HEK293 (cell line): ENCODE results near the gene EPHA2.

Experiments used
- CTCF ChIP-seq: fragments of 450-650 bp; formaldehyde crosslinking; IDR thresholded peaks from 2 replicates; pipeline ENCODE4 v1.5.1; 2016; ENCODE audit warnings: missing biosample characterization, missing genetic modification characterization
- REST ChIP-seq: fragments of 450-650 bp; formaldehyde crosslinking; IDR thresholded peaks from 2 replicates; pipeline ENCODE4 v1.5.1; 2016; ENCODE audit warnings: missing biosample characterization, missing genetic modification characterization
- ZNF10 ChIP-seq: fragments of 450-650 bp; formaldehyde crosslinking; IDR thresholded peaks from 2 replicates; pipeline ENCODE4 v1.5.1; 2017; ENCODE audit warnings: missing biosample characterization, missing genetic modification characterization
- ZNF24 ChIP-seq: fragments of 450-650 bp; formaldehyde crosslinking; IDR thresholded peaks from 2 replicates; pipeline ENCODE4 v1.5.1; 2016; ENCODE audit warnings: missing biosample characterization, missing genetic modification characterization
- ZNF274 ChIP-seq, 2 experiments: fragments of 200-500 bp in 1 of 2; fragments of 450-650 bp in 1 of 2; sonication (Bioruptor generic) in 1 of 2; formaldehyde crosslinking in 1 of 2; IDR thresholded peaks; 2 replicates each; pipeline versions ENCODE4 v1.5.1 to v1.6.1; 2014 to 2016; ENCODE audit warnings: borderline replicate concordance in 1 of 2, inconsistent platforms in 1 of 2, low read length in 1 of 2, missing biosample characterization in 1 of 2, missing genetic modification characterization in 1 of 2
- ZNF354C ChIP-seq: fragments of 450-650 bp; formaldehyde crosslinking; IDR thresholded peaks from 2 replicates; pipeline ENCODE4 v1.5.1; 2016; ENCODE audit warnings: missing biosample characterization, missing genetic modification characterization, low read depth, borderline replicate concordance
- ZNF670 ChIP-seq: fragments of 450-650 bp; formaldehyde crosslinking; IDR thresholded peaks from 2 replicates; pipeline ENCODE4 v1.5.1; 2016; ENCODE audit warnings: missing biosample characterization, missing genetic modification characterization, low read depth
- ZNF785 ChIP-seq: fragments of 450-650 bp; formaldehyde crosslinking; IDR thresholded peaks from 2 replicates; pipeline ENCODE4 v1.5.1; 2016; ENCODE audit warnings: missing biosample characterization, missing genetic modification characterization

DNA sequence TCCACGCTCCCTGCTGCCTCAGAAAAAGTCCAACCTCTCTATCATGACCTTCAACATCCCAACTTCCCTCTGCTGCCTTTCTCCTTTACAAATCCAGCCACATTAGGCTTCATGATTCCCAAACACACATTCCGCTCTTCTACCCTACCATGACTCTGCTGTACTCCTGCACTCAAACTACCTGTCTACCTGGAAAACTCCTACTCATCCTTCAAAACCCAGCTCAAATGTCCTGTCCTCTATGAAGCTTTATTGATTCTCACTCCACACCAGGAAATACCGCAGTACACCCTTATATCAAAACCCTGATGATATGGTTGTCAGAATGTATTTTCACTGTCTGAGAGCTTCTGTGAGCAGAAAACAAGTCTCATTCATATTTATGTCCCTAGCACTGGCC, 47.7 kb upstream of the EPHA2 start:
- TF ChIP-seq ZNF274 (IDR thresholded peaks at IDR 0.05; ENCODE audit: low read length) (no peak), ZNF274 (tag by site-specific recombination; IDR thresholded peaks at IDR 0.05; ENCODE audit: borderline replicate concordance) (no peak), ZNF354C (tag by site-specific recombination) (no peak), CTCF (tag by site-specific recombination) (no peak), ZNF24 (tag by site-specific recombination) (no peak), ZNF785 (no peak), REST (tag by site-specific recombination) (no peak), ZNF10 (tag by site-specific recombination) (no peak), ZNF670 (tag by site-specific recombination) (no peak)
